Erythroblast (primary cell): ENCODE data around the gene UGT1A4.

Experiments used
- GATA1 ChIP-seq: IDR thresholded peaks from 2 replicates; pipeline ENCODE4 v1.6.1; 2011; ENCODE audit warnings: low read depth, mild to moderate bottlenecking, control low read depth, low read length, moderate library complexity
- POLR2A ChIP-seq: IDR thresholded peaks from 2 replicates; pipeline ENCODE4 v1.6.1; 2011; ENCODE audit warnings: mild to moderate bottlenecking, low read length

DNA sequence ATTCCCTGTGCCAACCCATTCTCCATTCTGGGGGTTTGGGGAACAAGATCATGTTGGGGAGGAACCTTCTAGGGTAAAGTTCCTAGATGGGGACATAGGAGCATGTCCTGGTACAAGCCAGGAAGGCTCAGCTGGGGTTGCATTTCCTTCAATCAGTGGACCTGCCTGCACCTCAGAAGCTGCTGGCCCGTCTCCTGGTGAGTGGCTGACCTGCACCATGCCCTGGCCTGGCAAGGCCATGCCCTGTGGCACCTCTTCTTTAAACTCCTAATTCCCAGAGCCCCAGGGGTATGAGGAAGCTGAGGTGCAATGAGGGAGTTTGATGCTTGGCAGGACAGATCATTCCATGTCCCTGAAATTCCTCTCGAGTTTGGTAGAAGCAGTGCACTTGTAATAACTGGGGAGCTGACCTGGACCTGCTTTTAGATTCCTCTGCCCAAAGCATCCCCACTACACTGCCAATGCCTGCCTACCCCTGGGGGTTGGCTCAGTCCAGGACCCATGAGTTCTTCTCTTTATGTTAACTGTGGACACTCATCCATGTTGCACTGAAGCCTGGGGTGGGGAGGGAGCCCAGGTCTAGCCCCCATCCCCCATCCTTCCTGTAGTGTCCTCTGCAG lies 84.9 kb downstream of the UGT1A4 start:
- TF ChIP-seq POLR2A (no peak), GATA1 (no peak)
